IPS-NIHi7 (cell line): Measurements from ENCODE around the gene ASIC1.

ENCODE experiments used
- DNase-seq: peaks from one replicate; pipeline ENCODE4 v3.0.0; 2012; ENCODE audit warnings: mixed read lengths; ENCODE audit errors: extremely low spot score

Gene ASIC1

DNA sequence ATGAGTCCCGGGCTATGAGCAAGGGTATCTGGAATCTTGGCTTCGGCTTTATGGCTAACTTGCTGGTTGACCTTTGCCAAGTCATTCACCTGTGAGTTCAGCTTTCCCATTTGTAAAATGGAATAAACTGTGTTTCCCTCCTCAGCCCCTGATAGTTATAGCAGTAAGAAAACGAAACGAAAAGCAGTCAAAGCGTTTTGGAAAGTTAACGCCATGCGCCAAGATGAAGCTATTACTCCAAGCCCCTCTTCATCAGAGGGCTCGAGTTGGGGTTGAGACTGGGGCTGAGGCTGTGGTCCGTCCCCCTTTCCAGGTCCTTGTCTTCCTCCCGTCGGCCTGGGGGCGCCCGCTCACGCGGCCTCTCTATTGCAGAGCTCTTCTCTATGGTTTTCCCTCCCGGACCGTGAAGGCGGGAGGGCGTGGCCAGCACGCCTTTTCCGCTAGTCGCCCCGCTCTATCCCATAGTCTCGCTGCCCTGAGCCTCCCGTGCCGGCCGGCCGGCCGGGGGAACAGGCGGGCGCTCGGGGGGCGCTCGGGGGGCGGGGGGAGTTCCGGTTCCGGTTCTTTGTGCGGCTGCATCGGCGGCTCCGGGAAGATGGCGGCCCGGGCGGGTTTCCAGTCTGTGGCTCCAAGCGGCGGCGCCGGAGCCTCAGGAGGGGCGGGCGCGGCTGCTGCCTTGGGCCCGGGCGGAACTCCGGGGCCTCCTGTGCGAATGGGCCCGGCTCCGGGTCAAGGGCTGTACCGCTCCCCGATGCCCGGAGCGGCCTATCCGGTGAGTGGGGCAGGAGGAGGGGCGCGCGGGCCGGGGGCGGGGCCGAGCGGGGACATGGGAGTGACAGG lies 27.6 kb downstream of the ASIC1 start, which contains the start of gene SMARCD1:
TSS of gene SMARCD1 (plus strand) at position 568 of the 840 bp plus-strand sequence. CDS start at position 596, 28 bp downstream.
- peak; percentile 94 for DNase-seq

DNA sequence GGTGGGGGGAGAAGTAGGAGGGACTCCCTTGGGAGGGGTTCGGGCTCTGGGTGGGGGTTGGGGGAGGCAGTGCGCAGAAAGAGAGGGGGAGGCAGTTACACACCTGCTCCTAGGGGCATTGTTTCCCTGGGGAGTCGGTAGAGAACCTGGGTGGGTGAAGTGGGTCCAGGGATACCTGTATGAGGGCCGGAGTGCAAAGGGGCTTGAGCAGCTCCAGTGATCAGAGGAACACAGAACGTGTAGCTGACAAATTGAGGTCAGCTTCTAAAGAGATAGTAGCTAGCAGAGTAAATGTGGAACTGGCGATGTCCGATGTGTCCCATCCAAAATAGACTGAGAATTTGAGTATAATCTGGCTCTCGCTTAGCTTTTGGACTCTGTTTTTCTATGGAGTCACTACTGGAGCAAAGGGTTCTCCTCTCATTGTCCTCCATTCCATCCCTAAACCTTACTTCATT lies 28.2 kb downstream of the ASIC1 start:
- DNase-seq: no peak

DNA sequence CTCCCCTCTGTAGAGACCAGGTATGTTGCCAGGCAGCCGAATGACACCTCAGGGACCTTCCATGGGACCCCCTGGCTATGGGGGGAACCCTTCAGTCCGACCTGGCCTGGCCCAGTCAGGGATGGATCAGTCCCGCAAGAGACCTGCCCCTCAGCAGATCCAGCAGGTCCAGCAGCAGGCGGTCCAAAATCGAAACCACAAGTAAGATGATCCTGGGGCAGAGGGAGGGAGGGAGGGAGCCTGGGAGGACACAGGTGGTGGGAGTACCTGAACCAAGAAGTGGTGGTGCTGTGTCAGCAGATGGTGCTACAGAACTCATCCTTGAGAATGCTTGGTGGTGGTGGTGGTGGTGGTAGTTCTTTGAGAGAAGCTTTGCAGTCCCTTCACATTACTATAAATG lies 28.8 kb downstream of the ASIC1 start:
- DNase-seq: no peak

GRCh38 chr12:50087151-50087550 lies 29.8 kb downstream of the ASIC1 start:
- no peak for DNase-seq

DNA sequence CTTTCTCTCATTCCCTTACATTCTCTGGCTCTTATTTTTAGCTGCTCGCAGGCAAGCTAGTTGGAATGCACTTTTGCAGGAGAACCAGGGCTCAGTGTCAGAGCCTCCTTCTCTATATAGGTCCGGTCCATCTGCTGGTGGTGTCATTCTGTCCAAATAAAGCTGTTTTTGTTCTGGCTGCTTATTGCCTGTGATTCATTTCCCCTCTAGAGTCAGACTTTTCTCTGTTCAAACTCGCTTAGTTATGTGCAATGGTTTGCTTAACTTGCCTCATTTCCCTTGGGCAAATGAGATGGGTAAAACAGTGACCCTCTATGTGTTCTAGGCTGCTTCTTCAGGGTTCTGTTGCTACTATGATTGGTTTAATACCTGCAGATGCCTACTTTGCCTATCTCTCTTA lies 30.6 kb downstream of the ASIC1 start:
- no peak for DNase-seq

GRCh38 chr12:50088577-50089335 lies 31.4 kb downstream of the ASIC1 start:
- no peak for DNase-seq

GRCh38 chr12:50089730-50090129 lies 32.3 kb downstream of the ASIC1 start:
- DNase-seq: no peak

- DNase-seq: no peak
Observed at GRCh38 chr12:50090391-50090790, 33.0 kb downstream of the ASIC1 start.

DNA sequence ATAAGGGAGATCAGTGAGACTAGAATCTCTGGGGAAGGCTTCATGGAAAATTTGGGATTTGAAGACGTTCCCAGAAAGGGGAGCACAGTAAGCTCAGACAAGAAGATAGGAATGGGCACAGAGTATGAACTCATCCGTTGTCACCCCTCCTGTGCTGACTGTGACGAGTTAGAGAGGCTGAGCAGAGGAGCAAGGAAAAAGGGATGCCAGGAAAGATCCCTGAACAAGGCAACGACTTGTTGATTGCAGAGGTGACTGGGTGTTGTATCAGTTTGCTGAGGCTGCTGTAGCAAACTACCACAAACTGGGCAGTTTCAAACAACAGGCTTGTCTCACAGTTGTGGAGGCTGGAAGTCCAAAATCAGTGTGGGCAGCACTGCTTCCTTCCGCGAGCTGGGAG lies 40.6 kb downstream of the ASIC1 start:
- DNase-seq: no peak

- DNase-seq: no peak
Observed at GRCh38 chr12:50099302-50100008, 42.1 kb downstream of the ASIC1 start.

- peak; percentile 31 for DNase-seq
Observed at GRCh38 chr12:50100561-50100960, 43.2 kb downstream of the ASIC1 start.

DNA sequence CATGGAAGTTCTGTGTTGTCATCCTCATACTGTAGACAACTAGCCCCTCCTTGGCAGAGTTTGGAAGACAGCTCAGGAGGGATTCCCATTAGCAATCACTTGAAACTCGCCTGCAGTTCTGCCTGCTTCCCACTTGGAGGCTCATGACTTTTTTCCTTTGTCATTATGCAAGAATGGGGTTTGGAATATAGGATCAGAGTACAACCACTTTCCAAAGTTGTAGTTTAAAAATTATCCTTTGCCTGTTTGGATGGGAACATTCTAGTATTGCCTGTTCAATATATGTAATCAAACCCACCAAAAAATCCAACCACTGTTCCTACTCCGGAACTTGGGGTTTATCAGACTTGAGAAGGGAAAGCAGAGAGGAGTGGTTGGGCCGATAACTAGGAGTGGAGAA lies 44.3 kb downstream of the ASIC1 start:
- peak; percentile 83 for DNase-seq

GRCh38 chr12:50102131-50102531 lies 44.7 kb downstream of the ASIC1 start:
- no peak for DNase-seq

GRCh38 chr12:50102646-50103309 lies 45.4 kb downstream of the ASIC1 start:
- no peak for DNase-seq

DNA sequence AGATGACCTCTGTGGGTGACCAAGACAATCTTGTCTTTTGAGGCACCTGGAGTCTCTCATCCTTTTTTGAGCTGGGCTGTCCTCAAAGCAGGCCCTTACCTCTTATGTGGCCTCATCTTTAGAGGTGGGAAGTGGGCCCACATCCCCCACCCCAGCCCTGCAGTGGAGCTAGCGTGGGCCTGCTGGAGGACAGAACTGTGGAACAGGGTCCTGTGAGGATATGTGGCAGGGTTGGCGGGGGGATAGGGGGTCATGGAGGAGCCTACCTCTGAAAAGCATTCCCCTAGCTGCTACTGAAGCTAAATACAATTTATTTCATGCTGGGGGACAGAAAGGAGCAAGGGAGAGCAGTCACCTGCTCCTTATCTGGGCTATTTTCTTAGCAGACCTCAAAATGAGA lies 46.0 kb downstream of the ASIC1 start:
- DNase-seq: no peak

- peak; percentile 56 for DNase-seq
Observed at GRCh38 chr12:50103767-50104321, 46.4 kb downstream of the ASIC1 start, which contains the start of gene GPD1. Gene GPD1, plus strand, starts transcription at chr12:50104008. Its CDS starts 43 bp downstream, at chr12:50104051.

DNA sequence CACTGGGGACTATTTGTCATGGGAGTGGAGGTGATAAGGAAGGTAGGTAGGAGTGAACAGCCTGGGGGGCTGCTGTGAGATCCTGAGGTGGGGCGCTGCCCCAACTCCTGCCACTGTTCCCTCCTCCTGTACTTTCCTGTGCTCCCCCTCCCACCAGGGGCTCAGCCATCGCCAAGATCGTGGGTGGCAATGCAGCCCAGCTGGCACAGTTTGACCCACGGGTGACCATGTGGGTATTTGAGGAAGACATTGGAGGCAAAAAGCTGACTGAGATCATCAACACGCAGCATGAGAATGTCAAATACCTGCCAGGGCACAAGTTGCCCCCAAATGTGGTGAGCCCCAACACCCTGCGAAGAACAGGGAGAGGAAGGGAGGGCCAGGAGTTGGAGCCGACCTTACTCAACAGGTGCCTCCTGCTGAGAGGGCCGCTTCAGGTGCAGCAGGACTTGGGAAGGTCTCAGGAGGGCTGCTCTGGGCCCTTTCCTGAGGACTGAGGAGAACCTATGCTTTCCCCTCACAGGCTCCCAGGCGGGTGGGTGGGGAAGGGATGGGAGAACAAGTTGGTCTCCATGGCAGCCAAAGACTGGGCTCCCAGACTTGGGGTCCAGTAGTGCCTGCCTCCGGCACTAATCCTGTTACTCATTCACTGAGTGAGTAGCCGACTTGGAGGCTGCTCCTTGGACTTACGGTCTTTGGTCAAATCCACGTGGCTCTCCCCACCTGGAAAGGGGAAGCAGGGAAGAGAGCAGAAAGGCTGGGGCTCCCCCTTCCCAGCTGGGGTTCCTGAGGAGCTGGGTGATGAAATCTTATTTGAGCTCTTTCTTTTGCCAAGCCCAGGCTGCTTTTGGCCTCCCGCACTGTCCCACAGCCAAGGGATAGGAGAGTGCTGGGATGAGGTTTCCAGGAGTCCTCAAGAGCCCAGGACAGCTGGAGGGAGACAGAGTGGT lies 47.3 kb downstream of the ASIC1 start:
- DNase-seq: no peak

- DNase-seq: no peak
Observed at GRCh38 chr12:50105913-50106450, 48.6 kb downstream of the ASIC1 start.

DNA sequence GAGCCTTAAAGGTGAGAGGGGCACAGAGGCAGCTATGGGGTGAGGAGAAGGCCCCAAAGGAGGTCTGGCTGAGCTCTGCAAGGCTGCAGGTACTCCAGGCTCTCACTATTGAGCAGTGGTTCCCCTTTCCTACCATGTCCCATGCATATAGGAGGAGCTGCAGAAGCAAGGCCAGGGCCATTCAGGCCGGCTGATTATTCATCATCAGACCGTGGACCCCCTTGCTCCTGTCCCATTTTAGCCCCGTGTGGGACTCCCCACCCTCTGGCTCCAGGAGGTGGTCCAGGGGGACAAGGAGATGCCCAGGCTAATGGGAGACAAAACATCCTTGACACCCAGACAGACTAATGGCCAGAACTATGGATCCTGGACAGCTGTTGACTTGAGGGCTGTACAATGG lies 49.5 kb downstream of the ASIC1 start:
- DNase-seq: no peak
